Activated CD8-positive, alpha-beta memory T cell treated with anti-CD3 and anti-CD28 coated beads, Interleukin-2, amount 50 U/mL, for 24 hours (primary cell): Measurements from ENCODE around the gene PRDM16.

Experiments used
- DNase-seq: peaks from one replicate; pipeline ENCODE4 v3.0.0-alpha.2; 2020; ENCODE audit errors: extremely low read depth

Gene PRDM16

DNA sequence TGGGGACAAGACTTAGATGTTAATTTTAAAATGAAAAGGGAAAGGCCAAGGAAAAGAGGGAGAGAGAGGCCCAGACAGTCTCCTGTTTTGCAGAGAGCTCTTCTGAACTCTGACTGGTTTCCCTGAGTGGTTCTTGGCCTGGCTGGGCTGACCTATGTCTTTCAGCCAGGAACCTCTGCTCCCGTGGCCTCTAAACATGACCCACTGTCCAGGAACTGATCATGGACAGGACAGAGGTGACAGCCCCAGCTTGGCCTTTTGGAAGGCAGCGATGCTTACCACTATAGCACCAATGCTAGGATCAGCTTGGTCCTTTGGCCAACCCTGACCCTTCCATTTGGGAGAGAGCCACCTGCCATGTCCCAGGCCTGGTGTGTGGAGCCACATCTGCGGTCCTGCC lies 55.2 kb downstream of the PRDM16 start:
- no peak for DNase-seq

DNA sequence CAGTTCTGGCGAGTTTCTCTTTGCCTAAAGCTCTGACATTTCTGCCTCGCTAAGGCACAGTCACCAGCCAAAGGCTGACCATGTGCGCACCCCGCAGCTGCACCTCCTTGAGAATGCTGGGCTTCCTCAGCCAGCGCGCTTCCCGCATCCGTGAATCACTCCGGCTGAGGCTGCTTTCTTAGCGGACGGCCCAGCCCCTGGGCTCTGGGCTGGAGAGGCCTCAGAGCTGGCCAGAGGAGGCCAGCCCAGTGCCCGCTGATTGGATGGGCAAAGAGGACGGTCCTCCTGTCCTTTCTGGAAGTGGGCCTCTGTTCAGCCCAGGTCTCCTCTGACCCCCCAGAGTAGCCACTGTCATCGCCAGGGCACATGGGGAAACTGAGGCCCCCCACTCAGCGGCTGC lies 56.1 kb downstream of the PRDM16 start:
- DNase-seq = no peak

DNA sequence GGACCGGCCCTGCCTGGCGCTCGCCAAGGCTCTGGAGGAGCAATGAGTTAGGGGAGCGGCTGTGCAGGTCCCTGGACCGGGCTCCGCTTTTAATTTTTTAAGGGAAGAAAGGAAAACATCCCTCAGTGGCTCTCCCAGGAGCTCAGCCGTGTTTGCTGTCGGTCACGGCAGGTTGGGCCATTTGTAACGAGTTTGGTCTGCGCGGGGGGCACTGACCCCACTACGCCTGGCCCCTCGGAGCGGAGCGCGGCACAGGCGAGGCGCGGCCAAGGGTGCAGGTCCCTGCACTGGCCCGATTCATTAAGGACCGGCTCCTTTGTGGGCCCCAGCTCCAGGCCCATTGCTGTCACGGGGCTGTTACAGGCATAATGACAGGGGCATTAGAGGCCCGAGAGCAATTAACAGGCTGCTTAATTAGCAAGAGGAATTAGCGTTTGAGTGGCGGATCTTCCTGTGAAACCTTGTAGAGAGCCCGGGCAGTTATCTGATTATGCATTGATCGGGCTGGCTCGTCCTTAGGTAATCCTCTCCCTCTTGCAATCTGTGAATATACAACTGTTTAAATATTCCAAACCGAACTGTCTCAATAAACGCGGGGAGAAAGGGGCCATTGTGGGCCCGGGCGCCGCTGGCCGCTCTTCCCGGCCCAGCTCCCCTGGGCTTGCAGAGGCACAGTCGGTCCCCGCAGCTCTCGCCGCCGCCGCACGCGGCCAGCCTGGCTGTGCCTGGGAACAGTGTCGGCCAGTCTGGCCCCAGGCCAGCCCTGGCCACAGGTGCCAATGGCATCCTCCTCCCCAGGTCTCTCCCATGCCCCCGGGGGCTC lies 56.8 kb downstream of the PRDM16 start:
- DNase-seq = no peak

DNA sequence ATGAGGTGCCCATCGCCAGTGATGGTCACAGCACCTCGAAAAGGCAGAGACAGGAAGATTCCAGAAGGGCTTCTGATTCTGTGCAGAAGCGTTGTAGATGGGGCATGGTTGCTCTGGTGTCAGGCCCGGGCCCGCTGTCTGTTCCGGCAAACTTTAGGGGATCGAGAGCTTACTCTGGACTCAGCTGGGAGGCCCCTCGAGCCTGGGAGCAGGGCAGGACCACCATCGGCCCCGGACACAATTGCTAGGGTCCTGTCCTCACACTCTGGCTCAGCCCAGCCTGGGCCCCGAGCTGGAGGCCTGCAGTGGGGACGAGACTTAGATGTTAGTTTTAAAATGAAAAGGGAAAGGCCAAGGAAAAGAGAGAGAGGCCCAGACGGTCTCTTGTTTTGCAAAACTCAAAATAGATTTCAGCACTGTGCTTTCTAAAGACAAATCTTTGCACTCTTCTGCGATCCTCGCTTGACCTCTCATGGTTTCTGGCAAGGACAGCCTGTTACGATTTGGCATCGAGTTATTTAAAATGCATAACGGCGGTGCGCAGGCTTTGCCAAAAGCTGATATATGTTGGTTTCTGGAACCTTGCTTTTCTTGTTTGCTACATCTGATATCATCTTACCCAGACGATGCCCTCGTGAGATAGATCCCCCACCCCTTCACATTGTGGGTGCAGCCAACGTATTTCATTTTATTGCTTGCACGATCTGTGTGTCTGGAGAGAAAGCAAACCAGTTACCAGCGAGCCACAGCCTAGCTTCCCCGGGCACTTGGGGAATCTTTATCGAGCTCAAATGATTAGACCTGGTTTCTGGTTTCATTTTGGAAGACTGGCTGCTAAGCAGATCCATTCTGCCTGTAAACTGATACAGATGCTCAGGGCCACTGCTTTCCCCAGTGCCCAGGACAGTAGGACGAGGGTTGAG lies 58.0 kb downstream of the PRDM16 start:
- no peak for DNase-seq

DNA sequence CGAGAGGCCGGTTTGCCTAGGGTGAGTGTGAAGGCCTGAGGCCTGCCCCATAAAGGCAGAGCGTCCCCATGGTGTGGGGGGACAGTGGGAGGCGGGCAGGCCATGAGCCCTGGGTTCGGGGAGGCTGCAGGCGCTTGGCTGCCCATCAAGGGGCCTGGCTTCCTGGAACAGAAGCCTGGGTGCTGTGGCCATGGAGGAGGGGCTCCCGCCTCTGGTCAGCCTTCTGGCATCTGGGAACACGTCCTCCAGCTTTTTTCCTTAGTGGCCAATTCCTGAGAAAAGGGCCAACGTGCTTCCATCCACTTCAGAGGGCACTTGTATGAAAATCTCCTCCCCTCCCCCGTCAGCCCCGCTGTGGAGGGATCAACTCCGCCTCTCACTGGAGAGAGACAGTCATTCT lies 58.7 kb downstream of the PRDM16 start:
- DNase-seq = no peak

DNA sequence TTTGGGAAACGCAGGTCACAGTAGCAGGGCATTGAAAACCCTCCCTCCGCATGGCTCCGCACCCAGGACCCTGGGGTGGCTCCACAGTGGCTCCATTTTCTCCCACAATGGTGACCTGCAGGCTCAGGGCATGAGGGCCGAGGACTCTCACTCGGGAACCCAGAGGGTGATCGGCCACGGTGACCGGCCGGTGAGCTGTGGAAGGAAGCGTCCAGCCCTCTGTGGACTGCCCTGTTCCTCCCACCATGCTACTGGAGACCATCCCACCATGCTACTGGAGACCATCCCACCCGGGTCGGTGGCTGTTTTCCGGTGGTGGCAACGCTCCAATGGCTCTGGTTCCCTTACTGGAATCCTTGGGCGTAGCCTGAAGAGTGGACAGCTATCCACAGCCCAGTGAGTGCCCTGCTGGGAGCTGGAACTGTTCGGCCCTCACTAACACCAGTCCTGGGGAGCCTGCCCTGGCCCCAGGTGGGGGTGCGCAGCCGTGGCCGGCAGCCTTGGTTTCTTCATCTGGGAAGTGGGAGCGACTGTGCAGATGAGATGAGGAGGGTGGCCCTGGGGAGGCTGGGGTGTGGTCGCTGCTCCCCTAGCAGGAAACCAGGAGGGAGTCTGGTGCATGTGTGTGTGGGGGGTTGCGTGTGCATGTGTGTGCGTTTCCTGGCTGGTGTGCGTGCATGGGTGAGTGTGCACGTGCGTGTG lies 59.6 kb downstream of the PRDM16 start:
- DNase-seq = no peak

DNA sequence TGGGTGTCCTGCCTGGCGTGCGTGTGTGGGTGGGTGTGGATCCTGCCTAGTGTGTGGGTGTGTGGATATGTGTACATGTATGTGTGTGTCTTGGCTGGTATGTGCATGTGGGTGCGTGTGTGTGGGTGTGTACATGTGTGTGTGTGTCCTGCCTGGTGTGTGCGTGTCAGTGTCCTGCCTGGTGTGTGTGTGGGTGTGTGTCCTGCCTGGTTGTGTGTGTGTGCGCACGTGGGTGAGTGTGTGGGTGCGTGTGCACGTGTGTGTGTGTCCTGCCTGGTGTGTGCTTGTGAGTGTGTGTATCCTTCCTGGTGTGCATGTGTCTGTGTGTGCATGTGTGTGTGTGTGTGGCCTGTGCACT lies 60.1 kb downstream of the PRDM16 start:
- no peak for DNase-seq

DNA sequence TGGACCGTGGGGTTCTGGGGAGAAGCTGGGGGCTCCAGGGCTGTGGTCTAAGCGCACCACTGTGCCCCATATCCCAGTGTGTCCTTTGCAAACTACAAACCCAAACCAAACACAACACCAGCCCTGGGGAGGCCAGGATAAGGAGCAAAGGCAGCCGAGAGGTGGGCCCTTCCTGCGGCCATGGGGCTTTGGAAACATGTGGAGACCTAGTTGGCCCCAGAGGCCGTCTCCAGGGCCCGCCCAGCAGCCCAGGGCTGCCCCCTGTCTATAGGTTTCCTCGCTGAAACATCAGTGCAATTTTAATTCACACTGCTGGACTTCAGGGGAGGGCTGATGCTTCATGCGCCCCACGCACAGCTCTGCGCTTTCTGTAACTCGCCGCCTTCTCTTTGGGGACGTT lies 61.3 kb downstream of the PRDM16 start:
- no peak for DNase-seq

DNA sequence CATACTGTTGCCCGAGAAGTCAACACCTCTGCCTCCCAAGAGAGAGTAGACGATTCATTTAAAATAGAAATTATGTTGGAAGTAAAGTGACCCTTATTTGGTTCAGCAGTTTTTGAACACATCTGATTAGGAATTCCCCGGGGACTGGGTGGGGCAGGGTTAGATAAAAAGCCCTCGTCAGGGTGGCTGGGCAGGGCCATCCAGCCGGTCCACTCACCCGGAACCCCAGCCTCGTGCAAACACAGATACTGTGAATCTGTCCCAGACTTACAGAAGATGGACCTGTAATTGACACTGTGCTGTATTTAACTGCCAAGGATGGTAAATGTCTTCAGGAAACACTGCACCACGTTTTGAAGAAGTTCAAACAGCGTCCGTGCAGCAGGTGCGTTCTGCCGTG lies 63.7 kb downstream of the PRDM16 start:
- no peak for DNase-seq

DNA sequence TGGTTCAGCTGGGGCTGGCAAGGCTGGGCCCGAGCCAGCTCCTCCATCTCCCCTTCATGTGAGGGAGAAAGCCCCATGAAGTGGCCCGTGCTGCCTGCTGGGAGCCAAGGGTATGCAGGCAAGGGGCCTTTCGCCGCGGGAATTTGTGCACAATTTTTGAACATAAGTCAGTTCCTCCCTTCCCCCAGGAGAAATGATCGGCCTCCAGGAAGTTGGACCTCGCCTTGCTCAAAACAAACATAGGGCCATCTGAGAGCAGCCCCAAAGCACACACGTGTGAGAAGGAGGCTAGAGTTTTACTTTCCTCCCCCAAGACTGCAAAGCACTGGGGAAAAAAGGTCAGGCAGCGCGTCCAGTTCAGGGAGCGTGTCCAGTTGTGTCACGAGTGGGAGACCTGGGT lies 64.7 kb downstream of the PRDM16 start:
- no peak for DNase-seq

DNA sequence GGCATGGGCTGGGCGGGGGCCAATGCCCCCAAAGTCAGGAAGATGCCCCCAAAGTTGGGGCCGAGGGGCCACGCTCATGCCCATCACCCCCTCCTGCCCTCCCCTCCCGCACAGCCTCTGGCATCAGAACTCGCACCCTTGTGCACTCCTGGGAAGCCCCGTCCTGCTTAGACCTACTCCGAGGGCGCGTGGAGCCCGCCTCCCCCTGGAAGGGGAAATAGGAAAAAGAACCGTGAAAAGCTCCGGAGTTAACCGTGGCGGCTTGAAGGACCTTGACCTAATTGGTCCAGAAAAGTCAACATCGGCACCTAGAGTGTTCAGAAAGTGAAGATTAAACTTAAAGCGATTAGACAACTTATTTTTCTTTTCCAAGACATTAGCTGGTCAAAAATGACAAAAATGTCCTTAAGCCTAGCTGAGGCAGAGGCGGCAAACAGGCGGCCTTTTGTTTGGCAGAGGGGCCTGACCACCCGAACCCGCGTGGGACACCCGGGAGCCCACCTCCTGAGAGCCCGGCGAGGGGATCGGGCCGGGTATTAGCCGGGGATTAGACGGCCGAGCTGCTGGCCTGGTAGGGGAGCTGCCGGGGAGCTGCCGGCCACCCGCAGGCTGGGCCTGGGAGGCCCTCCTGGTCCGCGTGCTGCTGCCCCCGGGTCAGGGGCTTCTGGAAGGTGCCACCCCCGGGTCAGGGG lies 65.5 kb downstream of the PRDM16 start:
- DNase-seq = no peak

DNA sequence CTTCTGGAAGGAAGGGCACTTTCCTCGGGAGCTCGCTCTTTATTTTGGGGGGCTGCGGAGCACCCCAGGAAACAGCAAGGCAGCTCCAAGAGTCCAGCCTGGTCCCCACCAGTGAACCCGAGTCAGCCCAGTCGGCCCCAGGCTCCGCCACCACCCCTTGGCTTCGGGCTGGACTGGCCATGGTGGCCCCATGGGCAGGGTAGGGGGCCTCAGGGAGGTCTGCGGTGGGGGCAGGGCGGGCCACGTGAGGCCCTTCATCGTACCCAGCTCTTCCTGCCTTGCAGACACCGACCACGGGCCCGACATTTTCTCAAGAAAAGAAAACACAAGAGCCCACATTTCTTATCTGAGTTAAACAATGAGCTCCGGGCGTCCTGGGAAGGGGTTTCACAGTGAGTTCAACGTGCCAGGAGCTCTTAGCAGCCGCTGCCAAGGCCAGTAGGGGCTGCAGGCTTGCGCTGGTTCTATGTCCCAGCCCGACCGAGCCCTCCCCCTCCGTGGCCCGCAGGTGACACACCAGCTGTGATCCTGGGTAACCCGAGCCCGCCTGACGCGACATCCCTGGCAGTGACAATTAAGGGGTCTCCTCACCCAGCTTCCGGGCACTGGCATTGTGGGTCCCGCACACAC lies 66.2 kb downstream of the PRDM16 start:
- DNase-seq = no peak

DNA sequence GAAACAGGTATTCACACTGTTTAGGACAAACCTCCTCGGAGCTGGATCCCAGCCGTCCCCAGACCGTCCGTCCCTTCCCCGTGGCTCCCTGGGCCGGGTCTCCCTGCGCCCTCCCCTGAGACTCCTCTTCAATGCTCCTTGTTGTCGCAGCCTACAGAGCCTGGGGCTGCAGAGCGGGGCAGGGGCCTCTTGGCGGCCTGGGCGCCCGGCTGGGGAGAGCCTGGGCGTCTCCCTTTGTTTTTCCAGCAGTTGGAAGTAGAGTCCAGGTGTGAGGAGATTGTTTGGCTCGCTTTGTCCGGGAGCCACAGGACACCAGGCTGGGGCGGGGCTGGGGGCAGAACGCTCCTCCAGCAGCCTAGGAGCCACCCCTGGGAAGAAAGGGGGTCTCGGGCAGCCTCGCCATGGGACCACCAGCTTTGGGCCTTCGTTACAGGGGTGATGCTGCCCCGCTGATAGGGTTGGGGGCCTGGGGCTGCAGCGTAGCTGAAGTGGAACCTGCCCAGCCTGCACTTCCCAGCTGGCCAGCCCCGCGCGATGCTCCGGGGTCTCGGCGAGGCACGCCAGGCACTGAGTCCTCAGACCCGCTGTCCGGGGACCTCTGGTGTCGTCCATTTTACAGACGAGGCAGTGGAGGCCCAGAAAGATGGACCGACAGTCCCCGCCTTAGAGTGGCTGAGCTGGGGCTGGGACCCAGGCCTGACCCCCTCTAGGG lies 66.9 kb downstream of the PRDM16 start:
- DNase-seq = no peak

DNA sequence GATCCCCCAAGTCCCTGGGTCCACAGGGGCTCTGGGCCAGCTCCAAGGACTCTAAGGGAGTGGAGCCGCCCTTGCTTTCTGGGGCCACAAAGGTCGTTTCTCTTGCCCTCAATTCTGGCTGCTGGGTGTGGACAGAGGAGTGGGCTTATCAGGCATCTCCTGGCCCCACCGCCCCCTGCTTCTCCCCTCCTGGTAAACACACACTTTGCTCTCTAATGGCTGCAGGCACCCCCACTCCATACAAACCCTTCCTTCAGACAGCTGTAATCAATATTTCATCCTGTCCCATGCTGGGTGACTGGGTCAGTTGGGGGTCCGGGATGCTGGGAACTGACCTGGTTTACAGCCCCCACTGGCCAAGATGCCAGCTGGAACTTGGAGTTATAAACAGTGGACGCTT lies 67.5 kb downstream of the PRDM16 start:
- no peak for DNase-seq

DNA sequence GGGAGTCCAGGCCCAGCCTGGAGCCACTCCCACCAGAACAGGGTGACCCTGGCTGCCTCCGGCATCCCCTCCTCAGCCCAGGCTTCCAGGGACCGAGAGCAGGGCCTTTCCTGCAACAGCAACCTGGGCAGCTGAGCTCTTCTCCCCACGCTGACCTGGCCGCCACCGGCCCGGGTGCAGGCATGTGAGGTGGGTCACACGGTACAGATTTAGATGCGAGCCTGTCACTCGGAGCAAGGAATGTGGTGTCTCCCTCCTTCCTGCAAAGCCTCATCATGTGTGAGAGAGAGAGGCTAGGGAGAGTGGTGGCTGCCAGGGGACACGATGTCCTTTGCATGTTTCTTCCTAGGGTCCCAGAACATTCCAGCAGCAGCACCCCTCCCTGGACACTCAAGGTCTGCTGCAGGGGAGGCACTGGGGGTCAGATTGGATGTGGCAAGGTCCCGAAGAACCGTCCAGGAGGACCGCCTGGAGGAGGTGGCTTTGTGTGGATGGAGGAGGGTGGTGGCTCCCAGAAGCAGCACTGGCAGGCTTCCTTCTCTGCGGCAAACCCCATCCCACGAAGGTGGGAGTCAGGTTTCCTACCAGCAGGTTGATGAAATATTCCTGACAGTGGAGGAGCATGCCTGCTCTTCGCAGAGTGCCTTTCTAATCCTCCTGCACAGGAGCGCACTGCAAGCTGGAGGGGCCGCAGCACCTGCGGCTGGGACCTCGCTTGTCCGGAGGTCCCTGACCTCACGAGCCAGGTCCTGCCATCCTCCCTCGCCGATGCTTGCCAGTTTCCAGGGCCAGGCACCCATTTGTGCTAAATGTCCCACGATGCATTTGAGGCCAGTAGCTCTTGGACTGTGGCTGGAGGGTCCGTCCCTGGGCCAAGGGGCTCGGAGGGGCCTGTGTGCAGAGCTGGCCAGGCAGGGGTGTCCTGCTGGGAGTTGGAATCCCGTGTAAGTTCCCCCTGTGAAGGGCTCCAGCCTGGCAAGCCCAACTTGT lies 68.4 kb downstream of the PRDM16 start:
- no peak for DNase-seq

DNA sequence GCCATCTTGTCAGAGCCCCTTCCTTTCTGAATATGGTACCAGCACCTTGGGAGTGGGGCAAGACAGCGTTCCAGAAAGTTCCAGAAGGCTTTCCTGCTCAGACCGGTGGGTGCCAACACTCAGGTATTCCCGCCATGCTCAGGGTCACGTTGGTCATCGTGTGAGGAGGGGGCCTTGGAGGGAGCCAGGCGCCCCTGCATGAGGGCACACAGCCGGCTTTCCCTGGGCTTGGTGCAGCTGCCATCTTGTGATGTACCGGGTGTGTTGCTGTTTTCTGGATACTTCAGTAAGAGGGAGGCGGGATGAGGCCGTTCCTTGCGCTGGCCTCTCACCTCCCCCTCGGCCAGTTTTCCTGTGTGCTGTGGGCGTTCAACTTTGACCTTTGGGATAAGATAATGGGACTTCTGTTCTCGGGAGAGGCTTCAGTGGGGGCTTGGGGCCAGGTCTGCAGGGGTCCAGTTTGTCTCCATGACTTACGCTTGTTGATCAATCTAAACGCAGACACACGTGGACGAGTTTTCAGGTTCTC lies 69.7 kb downstream of the PRDM16 start:
- DNase-seq = no peak

DNA sequence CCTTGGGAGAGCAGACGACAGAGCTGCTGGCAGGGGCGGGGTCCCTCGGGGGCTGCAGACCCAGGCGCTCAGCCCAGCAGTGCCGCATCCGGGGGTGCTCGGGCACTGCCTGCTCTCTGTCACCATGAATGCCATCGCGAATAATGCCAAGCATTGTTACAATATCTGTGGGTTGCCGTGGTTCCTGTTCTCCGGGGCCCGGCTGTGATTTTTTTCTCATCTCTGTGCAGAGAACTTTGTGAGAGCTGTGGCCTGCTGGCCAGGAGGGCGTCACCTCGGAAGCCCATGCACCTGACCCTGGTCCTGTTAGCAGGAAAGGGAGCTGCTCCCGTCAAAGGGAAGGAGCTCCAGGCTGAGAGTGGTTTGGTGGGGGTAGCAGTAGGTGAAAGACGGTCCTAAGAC lies 70.4 kb downstream of the PRDM16 start:
- DNase-seq = no peak

DNA sequence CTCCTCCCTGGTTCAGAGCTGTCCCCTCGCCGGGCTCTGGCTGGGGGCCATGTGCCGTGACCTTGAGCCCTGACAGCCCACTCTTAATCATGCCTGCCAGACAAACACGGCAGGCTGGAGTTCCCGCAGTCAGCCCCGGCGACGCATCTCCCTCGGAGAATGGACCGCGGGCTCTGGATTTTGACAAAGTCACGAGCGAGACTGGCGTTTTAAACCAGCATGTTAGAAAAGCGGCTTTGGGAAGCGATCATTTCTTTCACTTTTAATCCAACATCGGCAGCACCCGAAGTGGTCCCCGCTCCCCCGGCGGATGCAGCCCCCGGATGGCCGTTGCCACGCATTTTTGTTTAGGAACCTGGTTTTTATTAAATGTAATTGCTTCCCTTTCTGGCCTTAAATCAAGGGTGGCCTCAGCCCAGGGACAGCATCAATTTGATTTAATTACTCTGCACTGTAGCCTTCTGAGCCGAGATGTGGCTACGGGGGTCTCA lies 70.9 kb downstream of the PRDM16 start:
- no peak for DNase-seq

DNA sequence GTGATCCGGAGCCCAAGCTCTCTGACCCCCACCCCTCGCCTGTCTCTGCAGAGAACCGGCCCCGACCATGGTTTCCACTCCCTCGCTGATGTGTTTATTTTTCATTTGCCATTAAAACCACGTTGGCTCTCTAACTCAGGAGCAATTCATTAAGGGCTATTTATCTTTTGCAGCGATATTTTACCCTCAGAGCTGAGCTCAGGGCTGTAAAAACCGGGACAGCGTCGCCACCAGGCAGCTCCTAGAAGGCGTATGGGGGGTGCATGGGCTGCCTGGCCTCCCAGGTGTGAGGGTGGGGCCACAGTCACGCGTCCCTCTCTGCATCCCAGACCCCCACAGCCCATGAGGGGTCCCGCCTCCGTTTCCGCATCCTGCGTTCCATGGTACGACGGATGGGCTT lies 71.4 kb downstream of the PRDM16 start:
- DNase-seq = no peak
